CD4-positive, alpha-beta T cell treated with Interleukin-15 for 4 hours (primary cell): ENCODE results near the gene SNAI1.
A peak's percentile ranks its signal among the peaks of the same experiment; 100 is the strongest.
"Not testable (repeated sequence)": the region's sequence is repeated elsewhere in the genome, so short reads cannot be mapped to it uniquely, and the experiment has no call there.

Experiments
- DNase-seq: peaks from one replicate; pipeline ENCODE4 v3.0.0-alpha.2; 2020; ENCODE audit warnings: low spot score

The SNAI1 gene

DNA sequence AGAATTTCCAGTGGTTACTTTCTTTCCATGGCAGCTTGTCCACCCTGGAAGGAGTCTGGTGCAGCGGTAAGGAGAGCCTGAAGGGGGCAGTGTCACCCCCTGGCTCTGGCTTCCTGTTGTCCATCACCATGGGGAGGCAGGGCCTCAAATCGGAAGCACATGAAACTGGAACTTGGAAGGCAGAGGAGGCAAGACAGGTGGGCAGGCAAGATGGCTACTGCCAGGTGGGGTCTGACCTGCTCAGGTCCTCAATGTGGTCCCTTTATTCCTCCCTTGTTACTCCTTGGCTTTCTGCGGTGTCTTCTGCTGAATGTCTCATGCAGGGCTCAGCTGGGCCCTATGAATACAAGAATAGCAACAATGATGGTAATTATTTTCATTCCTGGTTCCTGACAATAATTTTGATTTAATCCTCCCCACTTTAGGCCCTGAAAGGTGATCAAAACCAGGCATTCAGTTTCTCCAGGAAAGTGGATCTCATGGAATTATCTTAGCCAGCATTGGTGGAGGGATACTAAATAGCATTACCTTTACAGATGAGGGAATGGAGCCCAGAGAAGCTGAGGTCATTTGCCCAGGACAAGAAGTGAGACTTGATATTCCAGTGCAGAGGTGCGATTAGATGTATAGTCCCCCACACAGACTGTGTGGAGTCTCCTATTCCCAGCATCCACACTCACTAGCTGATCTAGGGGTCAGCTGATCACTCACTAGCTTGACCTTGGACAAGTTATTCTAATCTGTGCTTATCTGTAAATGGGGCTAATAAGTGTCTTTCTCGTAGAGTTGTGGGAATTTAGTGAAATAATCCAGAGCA is 17.6 kb upstream of the SNAI1 start:
- DNase-seq: no peak

DNA sequence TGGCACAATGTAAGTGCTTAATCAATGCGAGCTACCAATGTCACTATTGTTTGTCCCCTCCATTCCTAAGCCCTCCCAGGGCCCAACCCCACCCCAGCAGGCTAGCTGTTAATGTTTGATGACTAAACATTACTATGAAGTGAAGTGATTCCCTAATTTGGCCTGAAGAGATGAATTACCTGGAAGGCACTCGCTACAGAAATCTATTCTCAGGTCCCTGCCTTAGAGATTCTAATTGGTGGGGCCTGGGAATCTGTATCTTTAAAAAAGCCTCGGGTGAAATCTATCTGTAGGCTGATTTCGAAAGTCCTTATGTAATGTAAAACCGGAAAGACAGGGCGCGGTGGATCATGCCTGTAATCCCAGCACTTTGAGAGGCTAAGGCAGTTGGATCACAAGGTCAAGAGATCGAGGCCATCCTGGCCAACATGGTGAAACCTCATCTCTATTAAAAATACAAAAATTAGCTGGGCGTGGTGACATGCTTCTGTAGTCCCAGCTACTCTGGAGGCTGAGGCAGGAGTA is 16.9 kb upstream of the SNAI1 start:
- no peak for DNase-seq

DNA sequence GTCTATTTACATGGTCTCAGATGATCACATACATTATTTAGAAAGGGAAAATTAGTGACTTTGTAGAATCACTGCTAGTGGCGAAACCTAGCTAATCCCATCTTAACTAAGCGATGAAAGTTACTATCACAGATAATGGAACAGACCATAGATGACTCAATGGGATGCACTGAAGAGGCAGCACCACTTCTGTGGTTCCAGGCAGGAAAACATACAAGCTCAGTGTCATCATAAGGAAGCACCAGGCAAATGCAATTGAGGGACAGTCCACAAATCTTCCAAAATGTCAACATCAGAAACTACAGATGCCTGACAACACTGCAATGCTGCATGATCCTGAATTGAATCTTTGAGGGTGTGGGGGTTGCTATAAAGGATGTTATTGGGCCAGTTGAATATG is 15.9 kb upstream of the SNAI1 start:
- DNase-seq: no peak

DNA sequence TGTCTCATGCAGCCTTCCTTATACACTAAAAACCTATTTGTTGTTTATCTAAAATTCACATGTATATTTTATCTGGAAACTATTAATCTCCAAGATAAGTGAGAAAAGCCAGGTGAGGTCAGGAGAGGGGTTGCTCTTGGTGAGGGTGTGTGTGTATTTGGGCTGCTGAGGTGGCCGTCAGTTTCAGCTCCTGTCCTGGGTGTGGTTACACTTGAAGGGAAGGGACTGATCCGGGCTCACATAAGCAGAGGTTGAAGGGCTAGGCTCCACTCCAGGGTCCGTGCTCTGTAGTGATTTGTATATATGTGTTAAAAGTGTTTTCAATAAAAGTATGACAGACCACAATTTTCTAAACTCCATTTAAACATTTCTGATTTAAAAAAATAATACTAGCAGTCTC is 13.5 kb upstream of the SNAI1 start:
- no peak for DNase-seq

DNA sequence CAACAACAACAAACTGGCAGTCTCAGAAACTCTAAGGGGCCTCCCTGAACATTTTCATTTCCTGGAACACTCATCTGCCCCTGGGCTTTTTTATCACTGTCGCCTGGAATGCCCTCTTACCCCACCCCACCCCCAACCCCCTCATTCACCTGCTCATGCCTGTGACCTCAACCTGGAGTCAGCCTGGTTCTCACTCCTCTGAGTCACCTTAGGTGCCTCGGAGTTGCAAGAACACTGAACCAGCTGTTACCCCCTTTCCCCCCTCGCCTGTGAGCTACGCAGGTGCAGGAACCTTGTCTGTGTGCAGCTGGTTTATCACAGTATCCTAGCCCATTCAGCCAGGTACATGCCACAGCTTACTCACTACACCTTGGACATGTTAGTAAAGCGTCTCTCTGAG is 12.8 kb upstream of the SNAI1 start:
- no peak for DNase-seq

DNA sequence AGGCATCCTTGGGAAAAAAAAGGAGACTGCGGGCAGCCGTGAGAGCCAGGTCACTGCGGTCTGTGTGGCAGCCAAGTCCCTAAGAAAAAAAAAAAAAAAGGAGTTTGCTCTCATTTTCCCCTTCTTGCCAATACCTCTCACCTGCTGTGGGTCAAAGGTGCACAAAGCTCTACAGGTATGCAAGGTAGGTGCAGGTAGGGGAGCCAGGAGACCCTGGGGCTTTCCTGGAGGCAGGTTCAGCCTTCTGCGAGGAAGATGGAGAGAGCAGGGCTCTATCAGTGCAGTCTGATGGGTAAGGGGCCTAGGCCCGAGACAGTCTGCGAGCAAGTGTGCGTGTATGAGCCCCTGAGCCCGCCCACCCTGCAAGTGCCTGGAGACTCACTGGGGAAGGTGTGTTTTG is 12.3 kb upstream of the SNAI1 start:
- no peak for DNase-seq

DNA sequence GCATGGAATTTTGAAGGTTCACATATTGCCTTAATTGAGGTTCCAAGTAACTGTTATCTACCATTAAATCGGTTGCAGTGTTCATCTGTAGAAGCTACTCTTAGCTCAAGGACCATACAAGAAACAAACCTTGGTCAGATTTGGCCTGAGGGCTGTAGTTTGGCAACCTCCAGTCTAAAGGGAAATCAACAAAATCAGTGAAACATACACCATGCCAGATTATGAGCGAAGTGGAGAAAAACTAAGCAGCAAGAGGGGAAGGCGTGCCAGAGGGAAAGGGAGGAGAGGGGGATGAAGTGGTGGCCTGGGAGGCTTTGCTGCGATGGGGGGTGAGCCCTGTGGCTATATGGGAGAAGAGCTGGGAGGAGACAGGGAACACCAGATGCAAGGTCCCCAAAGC is 8.8 kb upstream of the SNAI1 start:
- no peak for DNase-seq

DNA sequence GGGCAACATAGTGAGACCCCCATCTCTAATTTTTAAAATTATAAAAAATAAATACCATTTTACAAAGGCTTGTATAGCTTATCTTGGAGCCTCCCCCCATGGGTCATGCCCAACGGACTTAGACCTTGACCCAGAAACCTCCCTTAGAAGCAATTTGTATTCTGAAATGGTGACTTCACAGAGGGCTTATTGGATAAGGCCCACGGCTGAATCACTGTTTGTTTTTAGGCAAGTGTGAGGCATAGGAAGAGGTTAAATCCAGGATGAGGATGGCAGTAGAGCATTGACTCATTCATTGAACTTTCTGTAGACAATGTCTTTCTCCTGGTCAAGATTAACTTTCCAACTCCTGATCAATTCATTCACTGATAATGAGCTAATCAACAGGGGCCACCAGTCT is 6.2 kb upstream of the SNAI1 start:
- DNase-seq: no peak

DNA sequence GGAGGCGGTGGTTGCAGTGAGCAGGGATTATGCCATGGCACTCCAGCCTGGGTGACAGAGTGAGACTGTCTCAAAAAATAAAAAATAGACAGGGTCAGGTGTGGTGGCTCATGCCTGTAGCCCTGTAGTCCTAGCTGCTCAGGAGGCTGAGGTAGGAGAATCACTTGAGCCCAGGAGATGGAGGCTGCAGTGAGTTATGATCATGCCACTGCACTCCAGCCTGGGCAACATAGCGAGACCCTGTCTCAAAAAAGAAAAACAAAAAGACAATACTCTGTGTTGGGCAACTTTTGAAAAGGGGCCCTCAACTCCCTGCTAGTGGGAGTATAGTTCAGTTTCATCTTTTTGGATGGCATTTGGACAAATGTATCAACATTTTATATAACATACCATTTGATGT is 5.0 kb upstream of the SNAI1 start:
- not testable (repeated sequence) for DNase-seq

DNA sequence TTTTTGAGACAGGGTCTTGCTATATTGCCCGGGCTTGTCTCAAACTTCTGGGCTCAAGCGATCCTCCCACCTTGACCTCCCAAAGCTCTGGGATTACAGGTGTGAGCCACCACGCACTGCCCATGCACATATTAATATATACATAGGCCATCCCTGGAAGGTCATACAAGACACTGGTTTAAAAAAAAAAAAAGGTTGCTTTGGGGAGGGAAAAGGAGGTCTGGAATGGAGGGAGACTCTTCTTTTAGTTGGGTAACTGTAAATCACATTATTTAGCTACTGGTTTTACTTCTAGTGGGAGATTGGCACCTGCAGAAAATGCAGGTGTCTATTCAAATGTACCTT is 4.1 kb upstream of the SNAI1 start:
- DNase-seq: no peak

DNA sequence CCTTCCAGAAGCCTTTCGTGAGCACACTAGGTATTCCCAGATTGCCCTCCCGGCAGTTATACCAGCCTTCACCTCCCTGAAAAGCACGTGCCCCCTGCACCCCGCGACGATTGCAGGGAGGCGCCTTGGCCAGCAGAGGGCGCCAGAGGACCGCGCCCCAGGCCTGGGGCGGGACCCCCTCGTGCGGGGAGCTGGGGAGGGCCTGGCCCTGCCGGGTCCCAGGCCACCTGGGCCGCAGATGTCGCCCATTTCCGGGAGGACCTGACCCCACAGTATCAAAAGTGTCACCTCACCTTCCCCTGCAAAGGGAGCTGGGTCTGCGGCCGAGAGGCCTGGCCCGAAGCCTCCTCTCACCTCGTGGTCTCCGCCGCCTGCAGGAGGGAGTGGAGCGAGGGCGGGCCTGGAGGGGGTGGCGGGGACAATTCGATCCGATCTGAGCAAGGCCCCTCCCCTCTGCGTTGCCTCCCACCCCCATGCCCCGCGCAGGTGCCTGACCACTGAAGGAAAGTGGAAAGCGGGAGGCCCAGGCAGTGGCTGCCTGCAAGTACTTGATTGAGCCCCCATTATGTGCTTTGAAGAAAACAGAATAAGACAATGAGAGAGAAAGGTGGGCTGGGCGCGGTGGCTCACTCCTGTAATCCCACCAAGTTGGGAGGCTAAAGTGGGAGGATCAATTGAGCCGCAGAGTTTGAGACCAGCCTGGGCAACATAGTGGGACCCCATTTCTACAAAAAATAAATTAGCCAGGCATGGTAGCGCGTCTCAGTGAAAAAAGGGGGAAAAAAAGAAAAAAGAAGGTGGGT is 3.5 kb upstream of the SNAI1 start:
- DNase-seq: peak; percentile 63

DNA sequence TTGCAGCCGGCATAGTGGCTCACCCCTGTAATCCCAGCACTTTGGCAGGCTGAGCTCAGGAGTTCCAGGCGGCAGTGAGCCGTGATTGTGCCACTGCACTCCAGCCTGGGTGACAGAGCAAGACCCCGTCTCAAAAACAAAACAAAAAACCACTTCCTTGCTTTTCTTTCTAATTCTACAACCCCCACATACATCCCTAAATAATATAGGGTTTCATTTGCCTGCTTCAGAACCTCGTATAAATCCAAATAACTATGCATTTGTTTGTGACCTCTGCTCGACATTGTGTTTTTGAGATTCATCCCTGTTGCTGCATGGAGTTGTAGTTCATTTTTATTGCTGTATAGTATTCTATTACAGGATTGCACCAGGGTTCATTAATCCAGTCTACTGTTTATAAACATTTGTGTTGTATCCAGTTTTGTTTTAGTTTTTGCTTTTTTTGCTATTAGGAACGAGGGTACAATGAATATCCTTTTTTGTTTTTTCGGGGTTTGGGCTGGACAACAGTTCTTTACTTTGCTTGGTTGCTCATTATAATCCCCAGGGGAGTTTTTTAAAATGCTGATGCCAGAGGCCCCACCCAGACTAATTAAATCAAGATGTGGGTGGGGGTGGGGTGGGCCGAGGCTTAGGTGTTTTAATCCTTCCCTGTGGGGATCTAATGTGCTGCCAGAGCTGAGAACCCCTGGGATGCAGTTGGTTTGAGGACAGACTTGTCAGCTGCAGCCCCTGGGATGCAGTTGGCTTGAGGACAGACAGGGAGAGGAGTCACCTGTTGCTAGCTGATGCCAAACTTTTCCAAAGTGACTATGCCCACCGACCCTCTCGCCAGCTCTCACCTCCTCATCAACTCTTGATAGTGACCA is 2.4 kb upstream of the SNAI1 start:
- DNase-seq: no peak

DNA sequence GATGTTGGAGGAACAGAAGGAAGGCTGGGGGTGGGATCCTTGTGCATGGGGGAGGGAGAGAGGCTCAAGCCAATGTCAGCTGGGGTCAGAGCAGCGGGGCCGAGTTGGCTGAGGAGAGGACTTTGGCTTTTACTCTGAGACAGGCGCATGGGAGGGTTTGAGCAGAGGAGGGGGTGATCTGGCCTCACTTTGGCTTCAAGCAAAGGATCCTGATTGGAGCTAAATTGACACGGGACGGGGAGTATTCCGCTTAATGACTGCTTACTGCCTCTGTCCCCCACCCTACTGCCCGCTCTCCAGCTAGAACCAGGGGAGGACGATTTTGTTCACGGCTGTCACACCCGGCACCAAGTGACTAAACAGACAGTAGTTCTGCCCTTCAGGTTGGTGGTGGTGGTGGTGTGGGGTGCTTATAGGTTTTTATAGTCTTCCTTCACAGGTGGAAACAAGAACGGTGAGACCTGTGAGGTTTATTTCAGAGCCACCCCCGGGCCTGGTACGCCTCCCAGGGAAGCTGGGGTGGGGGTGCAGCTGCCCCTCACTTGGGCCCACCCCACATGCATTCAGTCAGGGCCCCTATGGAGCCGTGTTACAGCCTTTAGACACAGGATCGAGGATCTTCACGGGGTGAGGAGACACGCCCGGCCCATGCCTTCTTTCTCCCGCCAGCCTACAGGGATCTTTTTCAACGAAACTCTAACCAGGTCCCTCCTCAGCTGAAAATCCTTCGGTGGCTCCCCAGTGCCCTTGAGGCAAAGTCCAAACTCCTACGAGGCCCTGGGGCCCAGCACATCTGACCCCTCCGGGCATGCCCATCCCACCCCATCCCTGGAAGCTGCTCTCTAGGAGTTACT is 1.3 kb upstream of the SNAI1 start:
- no peak for DNase-seq

DNA sequence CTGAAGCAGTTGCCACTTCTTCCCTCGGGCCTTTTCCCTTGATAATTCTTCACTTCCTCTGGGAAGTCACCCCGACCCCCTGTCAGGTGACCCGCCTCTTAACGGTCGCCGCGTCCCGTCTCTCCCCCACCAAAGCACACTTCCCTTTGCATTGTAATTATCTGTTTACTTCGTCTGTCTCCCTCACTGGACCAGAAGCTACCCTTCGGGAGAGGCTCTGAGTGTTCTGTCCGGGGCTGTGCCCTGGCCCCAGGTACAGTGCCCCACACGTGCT is 771 bp upstream of the SNAI1 start:
- DNase-seq: no peak

DNA sequence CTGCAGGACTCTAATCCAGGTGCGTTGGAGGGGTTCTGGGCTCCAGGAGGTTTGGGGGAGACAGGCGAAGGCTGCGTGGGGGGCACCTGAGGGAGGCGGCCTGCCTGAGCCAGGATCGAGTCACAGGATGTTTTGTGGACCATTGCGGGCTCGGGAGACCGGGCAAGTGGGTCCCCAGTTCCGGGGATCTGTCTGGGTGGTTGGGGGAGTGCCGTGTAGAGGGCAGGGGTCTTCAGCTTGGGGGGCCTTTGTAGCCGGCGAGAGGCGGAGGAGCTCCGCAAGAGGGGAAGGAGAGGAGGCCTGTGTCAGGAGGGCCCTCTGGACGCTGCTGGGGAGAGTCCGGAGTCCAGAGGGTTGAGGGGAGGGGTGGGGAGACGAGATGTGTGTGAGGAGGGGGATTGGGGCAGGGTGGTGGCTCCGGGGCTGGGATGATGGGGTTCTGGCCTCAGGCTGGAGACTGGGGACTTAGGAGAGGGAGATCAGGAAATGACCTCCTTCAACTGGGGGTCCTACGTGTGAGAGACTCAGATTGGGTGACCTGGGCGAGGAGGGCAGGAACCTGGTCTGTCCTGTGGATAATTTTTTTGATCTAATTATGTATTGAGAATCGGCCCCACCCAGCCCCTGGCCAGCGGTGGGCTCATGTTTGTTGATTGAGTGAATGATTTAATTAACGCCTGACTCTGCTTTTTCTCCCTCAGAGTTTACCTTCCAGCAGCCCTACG is 505 bp downstream of the SNAI1 start:
- DNase-seq: no peak

DNA sequence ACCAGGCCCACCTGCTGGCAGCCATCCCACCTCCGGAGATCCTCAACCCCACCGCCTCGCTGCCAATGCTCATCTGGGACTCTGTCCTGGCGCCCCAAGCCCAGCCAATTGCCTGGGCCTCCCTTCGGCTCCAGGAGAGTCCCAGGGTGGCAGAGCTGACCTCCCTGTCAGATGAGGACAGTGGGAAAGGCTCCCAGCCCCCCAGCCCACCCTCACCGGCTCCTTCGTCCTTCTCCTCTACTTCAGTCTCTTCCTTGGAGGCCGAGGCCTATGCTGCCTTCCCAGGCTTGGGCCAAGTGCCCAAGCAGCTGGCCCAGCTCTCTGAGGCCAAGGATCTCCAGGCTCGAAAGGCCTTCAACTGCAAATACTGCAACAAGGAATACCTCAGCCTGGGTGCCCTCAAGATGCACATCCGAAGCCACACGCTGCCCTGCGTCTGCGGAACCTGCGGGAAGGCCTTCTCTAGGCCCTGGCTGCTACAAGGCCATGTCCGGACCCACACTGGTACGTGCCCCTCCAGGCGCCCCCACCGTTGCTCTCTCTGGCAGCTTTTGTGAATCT is 1.1 kb downstream of the SNAI1 start:
- DNase-seq: no peak

DNA sequence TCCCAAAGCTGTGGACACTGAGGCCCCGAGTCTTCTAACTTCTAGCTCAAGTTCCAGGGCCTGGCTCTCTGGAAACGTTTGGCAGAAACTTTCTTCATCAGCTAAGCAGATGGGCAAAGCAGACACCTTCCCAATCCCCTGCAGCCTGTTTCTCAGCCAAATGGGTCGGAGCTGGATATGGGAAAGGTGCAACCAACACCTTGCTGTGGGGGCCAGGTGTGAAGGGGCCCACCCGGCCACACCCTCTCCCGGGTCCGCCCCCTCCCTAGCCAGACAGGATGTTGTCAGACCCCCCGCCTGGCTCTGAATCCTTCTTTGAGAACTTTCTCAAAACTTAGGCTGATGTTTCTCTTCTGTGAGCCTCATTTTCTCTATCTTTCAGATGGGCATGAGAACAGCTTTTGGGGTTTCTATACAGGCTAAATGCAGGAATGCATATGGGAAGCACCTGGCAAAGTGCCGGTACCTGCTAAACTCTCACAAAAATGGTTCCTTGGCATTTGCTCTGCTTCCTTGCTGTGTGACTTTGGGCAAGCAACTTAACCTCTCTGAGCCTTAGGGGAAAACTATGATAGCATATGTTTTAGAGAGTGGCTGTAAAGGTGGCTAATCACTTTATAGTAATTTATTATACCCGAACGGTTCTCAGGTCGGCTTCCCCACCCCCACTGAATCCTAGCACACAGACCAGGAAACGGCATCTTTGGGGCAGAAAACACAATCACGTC is 1.8 kb downstream of the SNAI1 start:
- no peak for DNase-seq

DNA sequence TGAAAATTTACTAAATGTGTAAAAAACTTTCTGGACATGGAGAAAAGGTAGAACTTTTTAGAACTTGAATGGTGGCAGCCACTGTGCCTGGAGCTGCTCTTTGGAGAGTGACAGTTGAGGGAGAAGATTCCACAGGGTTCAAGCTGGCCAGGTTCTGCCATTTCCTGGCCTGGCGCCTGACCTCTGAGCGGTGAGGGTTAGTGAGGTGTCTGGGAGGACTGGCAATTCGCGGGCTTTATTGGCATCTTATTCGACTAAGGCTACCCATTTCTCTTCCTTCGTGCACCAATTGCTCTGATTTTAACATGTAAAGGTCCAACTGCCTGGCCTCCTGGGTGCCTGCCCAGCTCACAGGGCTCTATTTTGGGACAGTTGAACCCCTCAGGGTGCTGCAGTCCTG is 2.4 kb downstream of the SNAI1 start:
- DNase-seq: no peak

DNA sequence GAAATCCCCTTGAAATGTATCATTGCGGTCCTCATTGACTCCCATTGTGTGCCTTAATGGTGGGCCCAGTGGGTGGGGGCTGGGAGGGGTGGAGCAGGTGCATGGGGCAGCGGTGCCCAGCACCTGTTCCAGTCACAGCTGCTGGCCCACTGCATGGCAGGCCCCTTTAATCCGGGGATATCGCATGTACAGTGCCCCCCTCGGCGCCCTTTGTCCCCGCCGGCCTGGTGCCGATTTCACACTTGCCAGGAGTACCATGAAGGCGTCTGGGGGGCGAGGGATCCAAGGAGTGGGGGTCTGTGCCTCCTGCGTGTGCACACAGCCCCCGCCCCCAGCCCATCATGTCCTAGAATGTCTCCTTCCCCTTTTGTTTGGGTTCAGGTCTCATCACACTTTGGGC is 2.8 kb downstream of the SNAI1 start:
- no peak for DNase-seq

DNA sequence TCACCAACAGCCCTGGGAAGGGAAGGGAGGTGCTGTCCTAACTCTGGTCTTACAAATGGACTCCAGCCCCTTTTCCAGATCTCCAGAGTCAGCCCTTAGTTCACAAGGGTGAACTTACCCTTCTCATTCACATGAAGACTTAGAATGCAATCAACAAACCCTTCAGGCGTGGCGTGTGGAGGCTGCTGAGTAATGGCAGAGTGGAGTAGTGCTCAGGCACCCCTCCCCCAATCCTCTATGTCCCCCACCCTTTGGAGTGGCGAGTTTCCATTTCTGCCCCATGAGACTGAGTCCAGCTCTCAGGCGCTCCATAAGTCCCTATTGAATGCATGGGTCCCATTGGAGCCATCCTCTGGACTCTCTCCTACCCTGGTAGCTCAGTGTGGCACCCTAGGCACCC is 3.3 kb downstream of the SNAI1 start:
- DNase-seq: no peak
